GM18517 (cell line): Measurements from ENCODE around the gene RUVBL1.
A peak's percentile ranks its signal among the peaks of the same experiment; 100 is the strongest.

Experiments
- ATAC-seq: cut with Tn5 transposase; IDR thresholded peaks from one replicate; pipeline ENCODE4 v1.9.1; 2021; ENCODE audit warnings: mild to moderate bottlenecking, moderate library complexity; ENCODE audit not compliant: unreplicated experiment

RUVBL1 gene

DNA sequence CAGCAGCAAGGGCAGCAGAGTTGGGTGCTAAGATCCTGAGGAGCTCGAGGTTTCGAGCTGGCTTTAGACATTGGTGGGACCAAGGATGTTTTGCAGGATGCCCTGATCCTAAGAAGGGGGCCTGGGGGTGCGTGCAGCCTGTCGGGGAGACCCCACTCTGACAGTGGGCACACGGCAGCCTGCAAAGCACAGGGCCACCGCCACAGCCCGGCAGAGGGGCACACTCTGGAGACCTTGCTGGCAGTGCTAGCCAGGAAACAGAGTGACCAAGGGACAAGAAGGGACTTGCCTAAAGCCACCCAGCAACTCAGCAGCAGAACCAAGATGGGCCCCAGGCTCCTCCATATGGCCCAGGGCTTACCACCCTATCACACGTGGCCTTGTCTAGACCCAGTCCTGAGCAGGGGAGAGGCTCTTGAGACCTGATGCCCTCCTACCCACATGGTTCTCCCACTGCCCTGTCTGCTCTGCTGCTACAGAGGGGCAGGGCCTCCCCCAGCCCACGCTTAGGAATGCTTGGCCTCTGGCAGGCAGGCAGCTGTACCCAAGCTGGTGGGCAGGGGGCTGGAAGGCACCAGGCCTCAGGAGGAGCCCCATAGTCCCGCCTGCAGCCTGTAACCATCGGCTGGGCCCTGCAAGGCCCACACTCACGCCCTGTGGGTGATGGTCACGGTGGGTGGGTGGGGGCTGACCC lies 52.6 kb downstream of the RUVBL1 start:
- ATAC-seq = no peak

DNA sequence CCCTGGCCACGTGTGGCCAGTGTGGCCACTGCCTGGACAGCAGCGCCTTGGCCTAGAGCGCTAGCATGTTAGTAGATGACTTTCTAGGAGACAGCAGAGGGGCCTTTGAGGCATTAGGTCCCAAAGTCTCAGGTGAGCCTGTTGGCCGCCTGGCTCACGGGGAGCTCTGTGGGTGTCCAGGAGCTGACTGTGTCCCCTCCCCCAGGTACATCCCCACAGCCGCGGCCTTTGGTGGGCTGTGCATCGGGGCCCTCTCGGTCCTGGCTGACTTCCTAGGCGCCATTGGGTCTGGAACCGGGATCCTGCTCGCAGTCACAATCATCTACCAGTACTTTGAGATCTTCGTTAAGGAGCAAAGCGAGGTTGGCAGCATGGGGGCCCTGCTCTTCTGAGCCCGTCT lies 54.3 kb downstream of the RUVBL1 start:
- ATAC-seq = no peak

GRCh38 chr3:128068156-128068620 lies 55.4 kb downstream of the RUVBL1 start:
- no peak for ATAC-seq

GRCh38 chr3:128067489-128067888 lies 56.1 kb downstream of the RUVBL1 start:
- no peak for ATAC-seq

DNA sequence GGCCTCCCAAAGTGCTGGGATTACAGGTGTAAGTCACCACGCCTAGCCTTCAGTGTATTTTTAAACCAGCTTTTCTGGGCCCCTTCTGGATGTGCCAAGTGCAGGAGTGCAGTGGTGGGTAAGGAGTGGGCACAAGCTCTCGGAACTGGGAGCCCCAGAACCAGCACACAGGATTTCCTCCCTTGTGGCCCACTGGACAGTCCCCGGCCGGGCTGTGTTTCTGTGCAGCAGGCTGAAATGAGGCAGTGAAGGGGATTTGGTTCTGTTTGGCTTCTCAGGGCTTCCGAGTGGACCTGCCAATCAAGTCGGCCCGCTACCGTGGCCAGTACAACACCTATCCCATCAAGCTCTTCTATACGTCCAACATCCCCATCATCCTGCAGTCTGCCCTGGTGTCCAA lies 56.9 kb downstream of the RUVBL1 start:
- no peak for ATAC-seq

DNA sequence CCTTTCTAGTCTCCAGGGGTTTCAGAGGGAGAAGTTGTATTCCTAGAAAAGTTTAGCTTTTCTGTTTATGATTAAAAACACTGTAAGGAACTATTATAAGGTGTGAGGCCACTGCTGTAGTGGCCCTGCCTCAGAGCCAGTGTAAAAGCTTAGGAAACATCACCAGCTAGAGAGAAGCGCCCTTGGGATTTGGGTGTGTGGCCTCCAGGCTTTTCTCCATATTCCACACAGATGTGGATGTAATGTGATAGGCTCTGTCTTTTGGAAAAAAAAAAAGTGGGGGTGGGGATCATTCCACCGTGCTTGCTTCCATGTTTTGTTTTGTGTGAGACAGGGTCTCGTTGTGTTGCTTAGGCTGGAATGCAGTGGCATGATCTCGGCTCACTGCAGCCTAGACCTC lies 57.5 kb downstream of the RUVBL1 start:
- ATAC-seq = no peak

- ATAC-seq = no peak
Measured at GRCh38 chr3:128064962-128065361, 58.6 kb downstream of the RUVBL1 start.

- ATAC-seq = no peak
Measured at GRCh38 chr3:128063865-128064264, 59.7 kb downstream of the RUVBL1 start.

- ATAC-seq = no peak
Measured at GRCh38 chr3:128062033-128062745, 61.4 kb downstream of the RUVBL1 start.

GRCh38 chr3:128060473-128061381 lies 62.9 kb downstream of the RUVBL1 start:
- ATAC-seq = no peak

GRCh38 chr3:128056258-128056657 lies 67.4 kb downstream of the RUVBL1 start:
- ATAC-seq = no peak

DNA sequence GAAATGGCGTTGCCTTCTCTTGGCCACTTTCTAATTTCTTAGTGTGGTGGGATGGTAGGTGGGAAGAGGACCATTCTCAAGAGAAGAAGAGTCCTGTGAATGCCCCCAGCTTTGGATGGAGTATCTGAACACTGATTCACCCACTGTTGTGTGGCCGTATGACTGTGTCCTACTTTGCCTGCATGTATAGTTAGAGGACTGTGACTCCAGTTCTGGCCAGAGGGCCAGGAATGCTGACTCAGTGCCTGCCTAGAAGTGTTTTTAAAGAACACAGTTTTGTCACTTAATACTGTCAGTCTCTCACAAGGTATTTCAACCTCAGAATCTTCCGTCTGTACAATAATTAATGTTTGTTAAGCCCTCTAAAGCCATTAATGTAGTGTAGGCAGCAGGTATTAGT lies 69.2 kb downstream of the RUVBL1 start:
- no peak for ATAC-seq

DNA sequence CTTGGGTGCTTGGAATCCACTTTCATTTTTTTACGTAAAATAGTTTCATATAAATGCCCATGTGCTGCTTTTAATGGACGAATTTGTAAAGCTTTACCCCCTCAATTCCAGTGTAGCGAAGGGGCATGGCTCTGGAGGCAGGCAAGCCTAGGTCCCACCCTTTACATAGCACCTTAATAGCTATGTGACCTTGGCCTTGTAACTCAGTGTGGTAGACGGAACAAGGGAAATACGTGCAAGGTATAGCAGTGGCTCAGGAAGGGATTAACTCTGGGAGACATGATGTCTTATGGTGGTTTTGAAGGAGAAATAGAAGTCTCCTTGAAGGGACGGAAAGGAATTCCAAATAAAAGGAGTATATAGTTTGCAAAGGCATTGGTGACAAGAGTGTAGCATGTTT lies 70.0 kb downstream of the RUVBL1 start:
- ATAC-seq = no peak

DNA sequence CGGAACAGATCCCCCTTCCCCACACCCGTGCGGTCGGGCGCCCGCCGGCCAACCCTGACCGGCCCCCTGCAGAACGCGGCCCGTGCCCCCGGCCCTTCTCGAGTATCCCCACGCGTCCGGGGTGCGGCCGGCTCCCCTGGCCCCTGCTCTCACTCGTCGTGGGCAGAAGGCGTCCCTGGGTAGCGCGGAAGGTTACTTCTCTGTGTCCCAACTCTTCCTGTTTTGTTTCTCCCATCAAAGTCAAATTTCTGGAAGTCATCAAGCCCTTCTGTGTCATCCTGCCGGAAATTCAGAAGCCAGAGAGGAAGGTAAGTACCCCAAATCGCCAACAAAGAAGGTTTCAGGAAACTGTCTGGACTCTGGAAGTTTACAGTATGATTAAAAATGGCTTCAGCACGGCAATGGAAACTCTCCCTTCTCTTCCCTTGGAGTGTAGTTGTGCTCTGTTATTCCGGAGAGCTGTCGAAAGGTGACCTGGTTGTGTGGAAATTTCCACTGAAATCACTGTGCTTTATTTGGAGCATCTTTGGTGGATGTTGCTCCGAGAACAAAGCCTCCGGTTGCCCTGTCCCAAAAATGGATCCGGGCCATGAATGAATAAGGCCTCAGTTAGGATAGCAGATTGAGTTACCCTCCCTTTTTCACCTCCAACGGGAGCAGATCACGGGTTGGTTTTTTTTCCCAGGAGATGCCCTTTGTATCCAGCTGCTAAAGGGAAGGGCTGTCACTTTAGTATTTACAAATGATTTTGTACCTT lies 70.8 kb downstream of the RUVBL1 start:
- ATAC-seq = no peak

- ATAC-seq = peak; percentile 84
Measured at GRCh38 chr3:128051837-128052594, 71.6 kb downstream of the RUVBL1 start, which contains the start of gene SEC61A1. Gene SEC61A1, plus strand, starts transcription at chr3:128052437. Its CDS starts 116 bp downstream, at chr3:128052553.

DNA sequence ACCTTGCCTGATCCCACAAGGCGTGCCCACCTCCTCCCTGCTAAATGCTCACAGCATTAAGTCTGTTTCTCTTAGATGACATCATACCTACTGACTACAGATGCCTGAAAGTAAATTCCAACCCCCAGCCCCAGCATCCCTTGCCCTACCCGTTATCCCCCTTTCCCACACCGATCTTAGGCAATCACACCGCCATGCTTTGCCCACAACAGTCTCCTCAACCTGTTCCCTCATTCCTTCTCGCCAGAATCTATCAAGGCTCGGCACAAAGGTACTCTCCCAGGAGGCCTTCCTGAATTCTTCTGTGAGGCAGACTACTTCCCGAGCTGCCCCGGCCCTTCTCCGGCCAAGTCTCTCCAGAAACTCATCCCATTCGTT lies 72.2 kb downstream of the RUVBL1 start:
- no peak for ATAC-seq

DNA sequence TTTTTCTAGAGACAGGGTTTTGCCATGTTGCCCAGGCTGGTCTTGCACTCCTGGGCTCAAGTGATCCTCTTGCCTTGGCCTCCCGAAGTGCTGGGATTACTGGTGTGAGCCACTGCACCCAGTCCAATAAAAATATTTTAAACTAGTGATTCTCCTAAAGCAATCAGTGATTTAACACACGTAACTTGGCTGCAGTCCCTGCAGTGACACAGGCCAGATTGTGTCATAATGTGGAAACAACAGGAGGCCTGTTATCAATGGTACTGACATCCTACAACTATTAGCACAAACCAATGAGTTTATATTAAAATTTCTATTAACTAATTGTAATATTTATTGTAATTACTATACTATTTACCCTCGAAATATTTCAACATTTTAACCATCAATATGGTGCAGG lies 73.0 kb downstream of the RUVBL1 start:
- ATAC-seq = no peak

DNA sequence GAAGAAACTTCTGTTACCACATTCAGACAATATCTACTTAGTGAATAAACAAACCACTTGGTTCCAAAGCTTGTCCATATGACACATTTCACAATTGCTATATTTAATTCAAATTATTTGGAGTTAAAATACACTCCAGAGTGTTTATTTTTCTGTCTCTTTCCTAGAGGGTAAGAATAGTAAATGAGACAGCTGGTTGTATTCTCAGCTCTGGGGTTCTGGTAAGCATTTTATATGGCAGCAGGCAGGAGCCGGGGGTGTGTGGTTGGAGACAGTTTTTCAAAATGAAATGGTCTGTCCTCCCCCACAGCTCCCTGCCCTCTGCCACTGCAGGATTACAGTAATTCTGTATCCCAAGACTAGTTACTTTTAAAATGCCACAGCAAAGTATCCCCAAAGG lies 82.3 kb downstream of the RUVBL1 start:
- no peak for ATAC-seq

DNA sequence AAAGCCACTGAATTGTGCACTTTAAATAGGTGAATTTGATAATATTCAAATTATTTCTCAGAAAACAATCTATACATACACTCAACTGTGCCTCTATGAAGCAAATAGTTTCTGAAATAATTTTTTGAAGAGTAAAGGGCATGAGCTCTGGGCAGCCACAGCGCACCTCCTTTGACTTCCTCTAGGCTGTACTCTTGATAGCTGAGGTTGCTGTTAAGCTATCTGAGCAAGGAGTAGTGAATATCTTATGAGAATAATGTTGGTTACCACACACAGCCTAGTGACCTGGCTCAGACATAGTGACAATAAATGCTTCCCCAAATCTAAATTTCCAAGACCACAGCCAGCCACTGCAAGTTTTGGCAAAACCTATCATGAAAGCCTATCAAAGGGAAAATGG lies 83.0 kb downstream of the RUVBL1 start:
- no peak for ATAC-seq

GRCh38 chr3:128040041-128040440 lies 83.6 kb downstream of the RUVBL1 start:
- ATAC-seq = no peak
